Testis (tissue), 3 donors: ENCODE results near the gene SPACDR. TPM values are rescaled to one million over a fixed set of nuclear protein-coding genes. Genes with fewer than 3 reads are reported as not detected.
A peak's percentile ranks its signal among the peaks of the same experiment; 100 is the strongest.

Experiments used
- DNase-seq: peaks from one replicate; pipeline ENCODE4 v3.0.0-alpha.2; 2019
- H3K27ac ChIP-seq, 2 donors: fragments of 200-600 bp; sonication (generic); one replicate each; pipeline ENCODE4 v1.5.1; 2019
- H3K27me3 ChIP-seq: fragments of 200-600 bp; sonication (generic); one replicate; pipeline ENCODE4 v1.5.1; 2019
- H3K36me3 ChIP-seq: fragments of 200-600 bp; sonication (generic); one replicate; pipeline ENCODE4 v1.5.1; 2017; ENCODE audit warnings: low read depth; ENCODE audit errors: missing control alignments
- H3K4me1 ChIP-seq: fragments of 200-600 bp; sonication (generic); one replicate; pipeline ENCODE4 v1.5.1; 2019
- H3K4me3 ChIP-seq, 2 donors: fragments of 200-600 bp; sonication (generic); one replicate each; pipeline ENCODE4 v1.5.1; 2017 to 2019
- H3K9me3 ChIP-seq: fragments of 200-600 bp; sonication (generic); one replicate; pipeline ENCODE4 v1.5.1; 2017
- CTCF ChIP-seq, 3 experiments: fragments of 450-650 bp in 2 of 3; fragments of 200-600 bp in 1 of 3; sonication (generic) in 1 of 3; IDR thresholded peaks; one replicate each; pipeline ENCODE4 v1.5.1; 2016 to 2019; ENCODE audit warnings: antibody characterized with exemption in 3 of 3, mild to moderate bottlenecking in 2 of 3, moderate library complexity in 1 of 3
- POLR2A ChIP-seq: fragments of 450-650 bp; IDR thresholded peaks from one replicate; pipeline ENCODE4 v1.6.1; 2017; ENCODE audit warnings: antibody characterized with exemption, mild to moderate bottlenecking, moderate library complexity
- WGBS, 2 donors: methylation state at CpG; one replicate each; pipeline ENCODE4 v1.1.5; 2018; 5-methylcytosine and 5-hydroxymethylcytosine counted together
- intact Hi-C: fragments of 100-400 bp; cut with DNase I; formaldehyde crosslinking; loops from one replicate; pipeline ENCODE4 v1.15.1; 2023; ENCODE audit warnings: low total_unique reads
- polyA plus RNA-seq: library from polyadenylated mRNA; stranded (reverse); fragments of 350-450 nt; fragmentation: Illumina TruSeq; extraction: RNeasy Lipid Tissue Mini Kit (QIAGEN cat#74804); gene quantifications from one replicate; pipeline ENCODE4 v1.2.3, GENCODE V29; 2014; ENCODE audit warnings: low read depth, low replicate concordance; ENCODE audit not compliant: insufficient read depth
- total RNA-seq, 2 donors: library from RNA; depleted of rRNA; stranded (reverse); fragments of >200 nt; gene quantifications; one replicate each; pipeline ENCODE4 v1.2.3, GENCODE V29; 2016

SPACDR gene
- total and polyA plus RNA-seq, 3 donors from 2014 or later, result 34.0 to 84.9 (median 45.8) TPM

GRCh38 chr7:100433592-100434296 lies 30.3 kb downstream of the SPACDR start:
- DNase-seq, result no peak
- H3K4me3 ChIP-seq, result no peak overlapping the region
- H3K36me3 ChIP-seq, result no peaks in the 10 kb centered on the region
- TF ChIP-seq POLR2A (no peak), CTCF (IDR thresholded peaks at IDR 0.05) (no peak)
- WGBS, 2 donors, result 66 to 73% methylated on average over 10 of the region's 10 CpGs
- intact Hi-C loops, result no loop called here
- no peak overlapping the region for H3K27ac ChIP-seq
- H3K27me3 ChIP-seq, result no peaks in the 10 kb centered on the region
- H3K4me1 ChIP-seq, result peaks cover 31% of the 10 kb centered on the region
- H3K9me3 ChIP-seq, result no peaks in the 10 kb centered on the region

GRCh38 chr7:100433276-100433591 lies 30.8 kb downstream of the SPACDR start:
- no peaks in the 10 kb centered on the region for H3K9me3 ChIP-seq
- intact Hi-C loops, result no loop called here
- DNase-seq, result no peak
- H3K27ac ChIP-seq, result no peak overlapping the region
- H3K4me1 ChIP-seq, result peaks cover 31% of the 10 kb centered on the region
- H3K36me3 ChIP-seq, result no peaks in the 10 kb centered on the region
- no peaks in the 10 kb centered on the region for H3K27me3 ChIP-seq
- 63 to 71% methylated on average over 4 of the region's 4 CpGs for WGBS, 2 donors
- TF ChIP-seq CTCF (IDR thresholded peaks at IDR 0.05) (no peak), POLR2A (no peak)
- H3K4me3 ChIP-seq, result no peak overlapping the region

- no peaks in the 10 kb centered on the region for H3K9me3 ChIP-seq
- TF ChIP-seq POLR2A (no peak), CTCF (IDR thresholded peaks at IDR 0.05) (no peak)
- H3K27ac ChIP-seq, result peak overlapping the region in 1 of 2 donors; percentile 2
- DNase-seq, result no peak
- no peaks in the 10 kb centered on the region for H3K36me3 ChIP-seq
- intact Hi-C loops, result no loop called here
- H3K4me3 ChIP-seq, result no peak overlapping the region
- peaks cover 31% of the 10 kb centered on the region for H3K4me1 ChIP-seq
- WGBS, 2 donors, result 88 to 90% methylated on average over 21 of the region's 21 CpGs
- H3K27me3 ChIP-seq, result no peaks in the 10 kb centered on the region
These were observed 31.3 kb downstream of the SPACDR start for GRCh38 chr7:100432621-100433275.

- H3K4me1 ChIP-seq, result peaks cover 31% of the 10 kb centered on the region
- WGBS, 2 donors, result 60 to 74% methylated on average over 4 of the region's 4 CpGs
- no peaks in the 10 kb centered on the region for H3K36me3 ChIP-seq
- intact Hi-C loops, result no loop called here
- DNase-seq, result no peak
- H3K9me3 ChIP-seq, result no peaks in the 10 kb centered on the region
- no peak for TF ChIP-seq POLR2A
- TF ChIP-seq CTCF (IDR thresholded peaks at IDR 0.05), result no peak
- no peaks in the 10 kb centered on the region for H3K27me3 ChIP-seq
- H3K27ac ChIP-seq, result peak overlapping the region in 1 of 2 donors; percentile 2
- no peak overlapping the region for H3K4me3 ChIP-seq
These were observed 32.0 kb downstream of the SPACDR start for GRCh38 chr7:100432053-100432452.
